HG02938 (cell line): ENCODE results near the gene ABHD4.
"Not testable (repeated sequence)": the region's sequence is repeated elsewhere in the genome, so short reads cannot be mapped to it uniquely, and the experiment has no call there.

ENCODE experiments used
- ATAC-seq: cut with Tn5 transposase; IDR thresholded peaks from one replicate; pipeline ENCODE4 v1.9.1; 2021; ENCODE audit warnings: mild to moderate bottlenecking, moderate library complexity; ENCODE audit not compliant: unreplicated experiment

Gene ABHD4

GRCh38 chr14:22626590-22626989 is 28.5 kb downstream of the ABHD4 start:
- ATAC-seq: no peak

- no peak for ATAC-seq
Observed at GRCh38 chr14:22627506-22628263, 29.6 kb downstream of the ABHD4 start.

GRCh38 chr14:22629361-22629760 is 31.3 kb downstream of the ABHD4 start:
- no peak for ATAC-seq

GRCh38 chr14:22630066-22630465 is 32.0 kb downstream of the ABHD4 start:
- no peak for ATAC-seq

GRCh38 chr14:22630486-22630885 is 32.4 kb downstream of the ABHD4 start:
- no peak for ATAC-seq

GRCh38 chr14:22634233-22634900 is 36.3 kb downstream of the ABHD4 start:
- ATAC-seq: no peak

GRCh38 chr14:22635980-22636379 is 37.9 kb downstream of the ABHD4 start:
- ATAC-seq: not testable (repeated sequence)

GRCh38 chr14:22640192-22640591 is 42.1 kb downstream of the ABHD4 start:
- no peak for ATAC-seq

GRCh38 chr14:22641846-22642245 is 43.7 kb downstream of the ABHD4 start:
- no peak for ATAC-seq

- no peak for ATAC-seq
Observed at GRCh38 chr14:22644305-22644635, 46.2 kb downstream of the ABHD4 start, which contains the start of gene OR6J1. TSS of gene OR6J1 (minus strand) at chr14:22644352. CDS start at chr14:22634811, 9,541 bp downstream.

GRCh38 chr14:22646570-22647254 is 48.6 kb downstream of the ABHD4 start:
- no peak for ATAC-seq

- no peak for ATAC-seq
Observed at GRCh38 chr14:22648506-22648905, 50.4 kb downstream of the ABHD4 start.

- no peak for ATAC-seq
Observed at GRCh38 chr14:22650046-22650739, 52.1 kb downstream of the ABHD4 start.

- ATAC-seq: no peak
Observed at GRCh38 chr14:22650960-22651521, 52.9 kb downstream of the ABHD4 start.

GRCh38 chr14:22651586-22651985 is 53.5 kb downstream of the ABHD4 start:
- ATAC-seq: no peak

- no peak for ATAC-seq
Observed at GRCh38 chr14:22653012-22653621, 55.0 kb downstream of the ABHD4 start.

GRCh38 chr14:22656226-22656625 is 58.1 kb downstream of the ABHD4 start:
- ATAC-seq: no peak

- ATAC-seq: no peak
Observed at GRCh38 chr14:22656945-22657731, 59.0 kb downstream of the ABHD4 start.

GRCh38 chr14:22657861-22658260 is 59.8 kb downstream of the ABHD4 start:
- ATAC-seq: no peak

GRCh38 chr14:22658946-22659345 is 60.8 kb downstream of the ABHD4 start:
- ATAC-seq: no peak
